ENCODE data around the gene SUFU.
A peak's percentile ranks its signal among the peaks of the same experiment; 100 is the strongest.

Gene SUFU

GRCh38 chr10:102603946-102604345, 100.2 kb downstream of the SUFU start:
- ChIA-PET CTCF (interaction anchor here (0.6 kb wide), 1 partner anchor 61 kb away, joined by 3 read pairs; no protein-coding TSS in a partner anchor), POLR2A (no interaction called here)
- no peak for TF ChIP-seq ELF4 (IDR thresholded peaks at IDR 0.05)
- TF ChIP-seq L3MBTL2 (conservative IDR thresholded peaks at IDR 0.05), result no peak
- TF ChIP-seq FOXA1 (IDR thresholded peaks at IDR 0.05), result no peak
- TF ChIP-seq HDGF (IDR thresholded peaks at IDR 0.05; ENCODE audit: borderline replicate concordance), result no peak
- no peak for TF ChIP-seq ZNF384 (IDR thresholded peaks at IDR 0.05)
- TF ChIP-seq TARDBP (IDR thresholded peaks at IDR 0.05), result no peak

GRCh38 chr10:102604439-102604841, 100.7 kb downstream of the SUFU start:
- POLR2A ChIA-PET, result no interaction called here
- TF ChIP-seq LEF1 (IDR thresholded peaks at IDR 0.05; ENCODE audit: borderline replicate concordance), result no peak
- no peak for TF ChIP-seq FOXK2 (IDR thresholded peaks at IDR 0.05)
- no peak for TF ChIP-seq SUZ12 (IDR thresholded peaks at IDR 0.05)
- no peak for TF ChIP-seq HDGF (IDR thresholded peaks at IDR 0.05; ENCODE audit: borderline replicate concordance)
- no peak for TF ChIP-seq L3MBTL2 (conservative IDR thresholded peaks at IDR 0.05)
- TF ChIP-seq ELF4 (IDR thresholded peaks at IDR 0.05), result no peak
- no peak for TF ChIP-seq NFRKB (IDR thresholded peaks at IDR 0.05)
- no peak for TF ChIP-seq SP1 (IDR thresholded peaks at IDR 0.05)
- TF ChIP-seq ZNF384 (IDR thresholded peaks at IDR 0.05), result no peak
- no peak for DNase-seq (ENCODE audit: extremely low spot score)
- CTCF ChIA-PET, result no interaction called here

More at GRCh38 chr10:102603946-102604345, 100.2 kb downstream of the SUFU start:
- no peak for DNase-seq (ENCODE audit: extremely low spot score)

- ChIA-PET POLR2A (no interaction called here), CTCF (interaction anchor here (0.8 kb wide), 1 partner anchor 10 kb away, joined by 3 read pairs; no protein-coding TSS in a partner anchor)
- no peak for DNase-seq (ENCODE audit: extremely low spot score)
- TF ChIP-seq NFRKB (IDR thresholded peaks at IDR 0.05), result no peak
Measured at GRCh38 chr10:102605712-102606111, 101.9 kb downstream of the SUFU start.

GRCh38 chr10:102608487-102608886, 104.7 kb downstream of the SUFU start:
- TF ChIP-seq LEF1 (IDR thresholded peaks at IDR 0.05; ENCODE audit: borderline replicate concordance) (no peak), BHLHE40 (IDR thresholded peaks at IDR 0.05; ENCODE audit: borderline replicate concordance) (no peak), ZNF384 (IDR thresholded peaks at IDR 0.05) (no peak), PKNOX1 (IDR thresholded peaks at IDR 0.05) (no peak), FOXK2 (IDR thresholded peaks at IDR 0.05) (no peak), ARNT (IDR thresholded peaks at IDR 0.05) (no peak), SP1 (IDR thresholded peaks at IDR 0.05) (no peak), SUZ12 (IDR thresholded peaks at IDR 0.05) (no peak), HDGF (IDR thresholded peaks at IDR 0.05; ENCODE audit: borderline replicate concordance) (no peak), FOXA1 (IDR thresholded peaks at IDR 0.05) (no peak)
- ChIA-PET POLR2A (no interaction called here), CTCF (no interaction called here)
- DNase-seq (ENCODE audit: extremely low spot score), result no peak

- TF ChIP-seq PKNOX1 (IDR thresholded peaks at IDR 0.05) (0 out of 2 replicates have a peak, but pooled peaks have one; percentile 2), SP1 (IDR thresholded peaks at IDR 0.05) (no peak)
- ChIA-PET POLR2A (interaction anchor here (1.4 kb wide), 1 partner anchor 108 kb away, joined by 3 read pairs; the partner anchor contains the start of gene ACTR1A), CTCF (interaction anchor here (0.7 to 1.4 kb wide), 2 partner anchors 10 to 33 kb away, joined by 4 read pairs; no protein-coding TSS in a partner anchor)
- DNase-seq (ENCODE audit: extremely low spot score), result no peak
Measured at GRCh38 chr10:102610441-102610887, 106.7 kb downstream of the SUFU start.

- TF ChIP-seq PKNOX1 (IDR thresholded peaks at IDR 0.05), result no peak
- TF ChIP-seq LEF1 (IDR thresholded peaks at IDR 0.05; ENCODE audit: borderline replicate concordance), result no peak
- TF ChIP-seq FOXA1 (IDR thresholded peaks at IDR 0.05), result no peak
- no peak for TF ChIP-seq SP1 (IDR thresholded peaks at IDR 0.05)
- TF ChIP-seq ELF4 (IDR thresholded peaks at IDR 0.05), result no peak
- TF ChIP-seq CTBP1 (IDR thresholded peaks at IDR 0.05; ENCODE audit: borderline replicate concordance), result no peak
- no peak for TF ChIP-seq ARNT (IDR thresholded peaks at IDR 0.05)
- no peak for TF ChIP-seq FOXM1 (IDR thresholded peaks at IDR 0.05; ENCODE audit: borderline replicate concordance)
- TF ChIP-seq ZNF384 (IDR thresholded peaks at IDR 0.05), result no peak
- no peak for TF ChIP-seq BHLHE40 (IDR thresholded peaks at IDR 0.05; ENCODE audit: borderline replicate concordance)
- TF ChIP-seq FOXK2 (IDR thresholded peaks at IDR 0.05), result no peak
- DNase-seq (ENCODE audit: extremely low spot score), result no peak
- POLR2A ChIA-PET, result interaction anchor here (1.0 to 1.4 kb wide), 3 partner anchors 33 to 179 kb away, joined by 3 to 4 read pairs (median 3); partner anchors contain the start of genes ACTR1A, CUEDC2 and TRIM8
- CTCF ChIA-PET, result interaction anchor here (1.2 to 1.4 kb wide), 2 partner anchors 11 to 260 kb away, joined by 3 to 4 read pairs; no protein-coding TSS in a partner anchor
Measured at GRCh38 chr10:102611514-102612087, 107.8 kb downstream of the SUFU start.

- CTCF ChIA-PET, result interaction anchor here (1.2 kb wide), 1 partner anchor 261 kb away, joined by 3 read pairs; no protein-coding TSS in a partner anchor
- POLR2A ChIA-PET, result no interaction called here
- DNase-seq (ENCODE audit: extremely low spot score), result no peak
- TF ChIP-seq ARNT (IDR thresholded peaks at IDR 0.05), result no peak
- TF ChIP-seq L3MBTL2 (conservative IDR thresholded peaks at IDR 0.05), result no peak
- no peak for TF ChIP-seq FOXM1 (IDR thresholded peaks at IDR 0.05; ENCODE audit: borderline replicate concordance)
- no peak for TF ChIP-seq CTBP1 (IDR thresholded peaks at IDR 0.05; ENCODE audit: borderline replicate concordance)
- TF ChIP-seq BHLHE40 (IDR thresholded peaks at IDR 0.05; ENCODE audit: borderline replicate concordance), result no peak
- TF ChIP-seq ZNF384 (IDR thresholded peaks at IDR 0.05), result no peak
Measured at GRCh38 chr10:102612964-102613275, 109.1 kb downstream of the SUFU start.
